Stimulated activated CD8-positive, alpha-beta memory T cell treated with anti-CD3 and anti-CD28 coated beads, Interleukin-12 subunit alpha, Interleukin-12 subunit beta, amount 100 ng/mL, for 24 hours (primary cell): Measurements from ENCODE around the gene SERINC2.
"Not testable (repeated sequence)": the region's sequence is repeated elsewhere in the genome, so short reads cannot be mapped to it uniquely, and the experiment has no call there.

Experiments
- DNase-seq: peaks from one replicate; pipeline ENCODE4 v3.0.0-alpha.2; 2020; ENCODE audit errors: extremely low read depth

Gene SERINC2

GRCh38 chr1:31383967-31384366, 29.0 kb upstream of the SERINC2 start:
- DNase-seq = no peak

- not testable (repeated sequence) for DNase-seq
Measured at GRCh38 chr1:31386576-31387243, 26.3 kb upstream of the SERINC2 start.

DNA sequence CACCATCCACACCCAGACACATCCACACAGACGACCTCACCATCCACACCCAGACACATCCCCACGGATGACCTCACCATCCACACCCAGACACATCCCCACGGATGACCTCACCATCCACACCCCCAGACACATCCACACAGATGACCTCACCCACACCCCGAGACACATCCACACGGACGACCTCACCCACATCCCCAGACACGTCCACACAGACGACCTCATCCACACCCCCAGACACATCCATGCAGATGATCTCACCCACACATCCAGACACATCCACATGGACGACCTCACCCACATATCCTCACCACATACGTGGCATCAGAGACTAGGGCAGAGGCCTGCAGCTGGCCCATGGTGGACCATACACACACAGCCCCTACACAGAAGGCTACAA, 25.4 kb upstream of the SERINC2 start:
- DNase-seq = no peak

GRCh38 chr1:31389616-31390015, 23.4 kb upstream of the SERINC2 start:
- no peak for DNase-seq

- DNase-seq = no peak
Measured at GRCh38 chr1:31390071-31390470, 22.9 kb upstream of the SERINC2 start.

GRCh38 chr1:31393463-31393862, 19.6 kb upstream of the SERINC2 start:
- no peak for DNase-seq

GRCh38 chr1:31394584-31395193, 18.3 kb upstream of the SERINC2 start:
- peak; percentile 44 for DNase-seq

DNA sequence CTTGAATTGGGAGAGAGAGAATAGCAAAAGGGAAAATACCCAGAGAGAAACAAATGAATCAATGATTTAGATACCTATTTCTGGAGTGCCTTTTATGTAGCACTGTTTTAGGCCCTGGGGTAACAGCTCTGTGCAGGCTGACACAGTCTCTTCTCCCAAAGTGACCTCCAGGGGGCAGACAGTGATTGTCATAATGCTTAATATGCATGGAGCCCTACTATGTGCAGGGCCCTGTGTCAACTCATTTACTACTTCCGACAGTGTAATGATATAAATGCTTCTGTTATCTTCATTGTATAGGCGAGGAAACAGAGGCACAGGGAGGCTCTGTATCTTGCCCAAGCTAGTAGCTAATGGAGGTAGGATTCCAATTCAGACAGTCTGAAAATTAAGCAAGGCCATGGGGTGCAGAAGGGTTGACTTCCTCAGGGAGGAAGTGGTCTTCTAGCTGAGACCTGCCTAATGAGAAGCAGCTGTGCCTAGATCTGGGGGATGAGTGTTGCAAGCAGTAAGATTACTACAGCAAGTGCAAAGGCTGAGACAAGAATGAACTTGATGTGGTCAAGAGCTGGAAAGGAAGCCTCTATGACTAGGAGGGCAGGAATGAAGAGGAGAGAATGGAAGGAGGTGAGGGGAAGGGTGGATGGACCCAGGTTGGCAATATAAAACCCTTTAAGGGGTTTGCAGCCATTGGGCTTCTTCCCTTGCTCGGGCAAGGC, 16.2 kb upstream of the SERINC2 start:
- DNase-seq = no peak

- no peak for DNase-seq
Measured at GRCh38 chr1:31397360-31398095, 15.5 kb upstream of the SERINC2 start.

DNA sequence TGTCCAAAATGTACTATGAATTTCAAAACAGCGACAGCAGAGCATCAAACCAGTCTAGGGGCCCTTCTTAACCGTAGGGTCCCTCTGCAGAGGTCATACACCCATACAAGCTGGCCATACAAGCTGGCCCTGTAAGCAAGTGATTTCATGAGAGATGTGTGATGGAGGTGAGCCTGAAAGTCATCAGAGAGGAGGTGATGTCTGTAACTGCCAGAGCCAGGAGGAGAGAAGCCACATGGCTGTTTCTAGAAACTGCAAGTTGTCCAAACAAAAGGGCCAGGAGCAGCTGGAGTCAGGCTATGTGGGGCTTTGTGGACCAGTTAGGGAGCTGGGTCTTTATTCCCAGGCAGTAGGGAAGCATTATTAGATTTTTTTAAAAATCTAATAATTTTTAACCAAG, 14.8 kb upstream of the SERINC2 start:
- no peak for DNase-seq

GRCh38 chr1:31399976-31400375, 13.0 kb upstream of the SERINC2 start:
- DNase-seq = no peak

DNA sequence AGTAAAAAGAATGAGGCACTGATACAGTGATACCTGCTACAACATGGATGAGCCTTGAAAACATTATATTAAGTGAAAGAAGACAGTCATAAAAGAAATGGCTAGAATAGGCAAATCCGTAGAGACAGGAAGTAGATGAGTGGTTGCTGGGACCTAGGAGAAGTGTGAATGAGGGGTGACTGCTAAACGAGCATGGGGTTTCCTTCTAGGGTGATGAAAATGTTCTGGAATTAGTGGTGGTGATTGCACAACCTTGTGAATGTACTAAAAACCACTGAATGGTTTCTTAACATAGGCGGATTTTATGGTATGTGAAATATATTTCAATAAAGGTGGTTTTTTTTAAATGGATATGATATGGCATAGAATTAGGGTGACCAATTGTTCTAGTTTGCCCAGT, 12.6 kb upstream of the SERINC2 start:
- no peak for DNase-seq

DNA sequence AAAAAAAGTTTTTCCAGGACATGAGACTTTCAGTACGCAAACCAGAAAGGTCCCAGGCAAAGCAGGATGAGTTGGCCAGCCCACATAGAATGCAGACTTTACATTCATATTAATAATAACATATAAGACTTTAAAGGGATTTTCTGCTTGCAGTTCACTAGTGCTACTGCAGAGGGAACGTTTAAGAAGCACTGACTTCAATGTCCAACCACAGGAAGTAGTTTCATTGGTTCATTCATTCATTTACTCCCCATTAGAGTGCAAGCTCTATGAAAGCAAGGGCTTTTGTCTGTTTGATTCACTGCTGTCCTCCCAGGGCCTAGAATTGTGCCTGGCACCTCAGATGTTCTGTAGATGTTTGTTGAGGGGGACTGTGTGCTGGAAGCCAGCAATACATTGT, 11.8 kb upstream of the SERINC2 start:
- no peak for DNase-seq

GRCh38 chr1:31405578-31406245, 7.3 kb upstream of the SERINC2 start:
- no peak for DNase-seq

DNA sequence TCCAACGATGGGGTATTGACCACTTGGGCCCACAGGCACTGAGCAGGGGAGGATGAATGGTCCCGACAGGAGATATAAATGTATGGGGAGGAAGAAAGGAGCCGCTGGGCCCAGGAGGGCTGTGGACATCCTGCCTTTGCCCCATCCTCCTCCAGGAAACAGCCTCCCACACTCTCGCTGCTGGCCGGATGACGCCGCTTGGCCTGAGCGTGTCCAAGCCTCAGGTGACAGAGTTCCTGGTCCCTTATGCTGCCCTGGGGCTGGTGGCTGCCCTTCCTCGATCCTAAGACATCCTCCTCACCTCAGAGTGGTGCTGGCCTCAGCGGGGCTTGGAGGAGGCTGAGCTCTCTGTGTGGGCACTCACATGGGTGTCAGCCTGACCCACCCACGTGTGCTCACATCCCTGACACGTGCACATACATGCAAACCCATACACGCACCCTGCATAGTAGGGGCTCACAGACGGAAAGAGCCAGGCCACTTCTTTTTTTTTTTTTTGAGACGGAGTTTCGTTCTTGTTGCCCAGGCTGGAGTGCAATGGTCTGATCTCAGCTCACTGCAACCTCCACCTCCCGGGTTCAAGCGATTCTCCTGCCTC, 5.9 kb upstream of the SERINC2 start:
- DNase-seq = no peak

DNA sequence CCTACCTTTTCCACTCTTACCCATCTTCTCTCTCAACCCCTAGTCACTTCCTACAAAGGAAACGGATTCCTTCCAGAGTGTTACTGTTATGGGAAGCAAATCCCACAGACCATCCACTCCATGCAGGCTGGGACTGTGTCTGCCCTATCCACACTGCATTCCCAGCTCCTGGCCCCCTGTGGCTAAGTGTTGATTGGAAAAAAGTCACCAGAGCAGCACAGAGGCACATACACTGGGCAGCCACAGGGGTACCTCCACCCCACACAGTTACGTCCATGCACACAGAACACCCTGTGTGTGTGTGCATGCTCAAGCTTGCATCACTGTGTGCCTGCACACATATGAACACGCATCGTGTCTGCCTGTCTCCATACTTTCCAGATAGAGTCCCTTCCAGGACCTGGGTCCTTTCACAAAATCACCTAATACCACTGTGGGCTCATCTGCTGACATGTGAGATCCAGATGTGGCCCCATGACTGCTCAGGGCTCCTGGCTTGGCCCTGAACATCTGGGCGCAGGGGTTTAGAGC, 4.2 kb upstream of the SERINC2 start:
- no peak for DNase-seq

DNA sequence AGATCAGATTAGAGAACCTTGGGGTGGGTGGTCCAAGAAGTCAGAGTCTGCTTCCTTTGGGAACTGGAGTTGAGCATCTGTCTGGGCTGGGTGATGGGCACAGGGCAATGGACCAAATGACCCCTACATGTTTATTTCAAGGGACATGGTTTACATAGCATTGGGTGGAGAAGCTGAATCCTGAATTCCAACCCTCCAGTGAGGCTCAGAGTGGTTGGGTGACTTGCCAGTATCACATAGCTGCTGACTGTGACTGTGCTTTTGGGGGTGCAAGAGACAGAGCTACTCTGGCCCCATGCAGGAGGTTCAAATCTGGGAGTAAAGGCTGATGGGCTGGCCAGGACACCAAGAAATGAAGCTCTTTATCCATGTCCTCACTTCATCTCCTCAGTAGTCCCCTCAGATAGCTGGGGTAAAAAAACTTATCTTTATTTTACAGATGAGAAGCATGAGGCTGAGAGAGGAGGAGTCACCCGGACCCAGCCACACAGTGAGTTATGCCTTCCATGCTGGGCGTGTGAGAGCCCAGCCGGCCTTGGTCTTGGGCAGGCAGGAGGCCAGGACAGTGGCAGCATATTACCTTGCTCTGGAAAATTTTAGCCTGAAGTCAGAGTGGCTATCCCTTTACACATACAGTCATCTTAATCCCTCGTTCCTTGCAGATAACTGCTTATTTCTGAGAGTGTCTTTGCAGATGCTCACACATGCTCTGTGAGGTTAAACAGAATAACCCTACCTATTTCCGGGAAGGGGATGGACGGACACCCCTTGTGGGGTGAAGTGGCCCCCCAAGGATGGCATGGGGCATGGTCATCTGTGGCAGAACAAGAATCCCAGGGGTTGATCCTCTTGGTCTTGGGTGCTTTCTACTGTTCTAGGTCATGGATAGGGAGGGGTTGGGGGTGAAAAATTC, 2.8 kb upstream of the SERINC2 start:
- no peak for DNase-seq

DNA sequence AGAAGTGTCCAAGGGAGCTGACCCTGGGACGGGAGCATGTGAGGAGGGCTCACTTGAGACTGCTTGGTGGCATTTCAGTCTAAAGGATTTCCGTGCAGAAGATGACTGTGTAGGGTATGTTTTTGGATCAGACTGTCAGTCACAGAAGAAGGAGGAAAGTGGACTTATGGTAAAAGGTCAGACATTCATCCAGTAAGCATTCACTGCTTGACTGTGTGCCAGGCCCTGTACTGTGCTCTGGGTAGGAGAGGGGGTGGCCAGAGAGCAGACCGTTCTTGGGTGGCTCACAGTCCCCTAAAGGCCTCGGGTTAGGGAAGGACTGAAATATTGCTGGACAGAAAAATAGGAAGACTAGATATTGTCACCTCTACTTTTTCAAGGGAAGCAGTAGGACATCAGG, 2.1 kb upstream of the SERINC2 start:
- DNase-seq = no peak

DNA sequence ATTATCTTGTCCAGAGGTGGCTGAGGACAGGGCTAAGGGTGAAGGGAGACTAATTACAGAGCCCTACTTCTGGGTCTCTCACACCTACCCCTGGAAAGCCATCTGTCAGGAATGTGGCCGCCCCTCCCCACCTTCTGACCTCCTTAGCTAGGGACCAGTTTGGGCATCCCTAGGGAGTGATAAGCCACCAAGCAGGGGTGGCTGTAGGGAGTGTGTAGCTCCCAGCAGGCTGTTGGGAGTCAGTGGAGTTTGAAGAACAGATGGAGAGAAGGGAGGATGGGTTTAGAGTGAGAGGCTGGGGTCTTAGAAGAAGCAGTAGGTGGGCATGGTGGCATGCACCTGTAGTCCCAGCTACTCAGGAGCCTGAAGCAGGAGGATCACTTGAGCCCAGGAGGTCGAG, 808 bp upstream of the SERINC2 start:
- DNase-seq = no peak

DNA sequence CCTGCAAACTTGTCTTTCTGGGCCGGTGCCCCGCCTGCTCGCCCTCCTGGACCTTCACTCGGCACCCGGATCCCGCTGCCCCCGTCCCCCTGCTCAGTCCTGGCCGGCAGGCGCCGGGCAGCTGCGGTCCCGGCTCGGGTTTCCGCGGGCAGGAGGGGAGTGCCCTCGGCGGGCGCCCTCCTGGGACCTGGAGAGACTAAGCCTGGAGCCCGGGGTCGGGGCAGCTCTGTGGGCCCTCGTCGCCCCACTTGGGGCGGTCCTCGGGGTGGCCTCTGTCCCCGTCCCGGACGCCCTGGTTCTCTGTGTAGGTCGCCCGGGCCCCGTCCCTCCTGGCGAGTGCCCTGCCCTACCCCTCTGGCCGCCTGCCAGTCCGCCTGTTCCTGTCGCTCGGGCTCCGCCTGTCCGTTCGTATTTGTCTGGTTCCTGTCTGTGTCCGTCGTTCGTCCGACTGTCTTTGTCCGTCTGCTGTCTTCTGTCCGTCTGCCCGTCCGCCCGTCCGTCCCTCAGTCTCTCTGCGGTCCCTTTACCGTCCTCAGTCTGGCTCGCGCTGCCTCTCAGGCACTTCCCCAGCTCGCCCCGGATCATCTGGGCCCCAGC, 490 bp downstream of the SERINC2 start:
- no peak for DNase-seq
